OCI-LY7 (cell line): Measurements from ENCODE around the gene ACTN1.

ENCODE experiments used
- CTCF ChIP-seq: fragments of 200-600 bp; sonication (generic); conservative IDR thresholded peaks from 2 replicates; pipeline ENCODE4 v1.5.1; 2014; ENCODE audit warnings: mild to moderate bottlenecking, antibody characterized with exemption, low read length, moderate library complexity, mixed read lengths
- EZH2phosphoT487 ChIP-seq: fragments of 200-600 bp; sonication (generic); IDR thresholded peaks from 2 replicates; pipeline ENCODE4 v1.6.1; 2018; ENCODE audit warnings: low read depth, borderline replicate concordance, mild to moderate bottlenecking, mixed run types, antibody characterized with exemption, low read length, moderate library complexity, mixed read lengths

GRCh38 chr14:68946489-68946822, 32.6 kb downstream of the ACTN1 start:
- TF ChIP-seq CTCF (no peak), EZH2phosphoT487 (no peak)
